K562 (cell line): ENCODE results near the gene BMPER. TPM values are rescaled to one million over a fixed set of nuclear protein-coding genes. Genes with fewer than 3 reads are reported as not detected.

Experiments
- ATAC-seq: fragments of 200-7000 bp; cut with Tn5 transposase; 3 replicates; pipeline ENCODE4 v1.9.1; 2020; ENCODE audit warnings: moderate library complexity
- BruUV-seq: library from RNA; stranded (reverse); fragments of 400-500 nt; replicated peaks from 2 replicates; lab custom pipeline; 2021; lab: Mats Ljungman, UMichigan
- CTCF ChIA-PET: fragments of 300-600 bp; formaldehyde crosslinking; extraction: SDS; loops from one replicate; lab custom pipeline; 2021; ENCODE audit warnings: low intra/inter-chr PET ratio; lab: Yijun Ruan, JAX
- POLR2A ChIA-PET: fragments of 300-600, 350-650 bp; sonication (Branson Sonifier 250); formaldehyde crosslinking; extraction: SDS; loops from one replicate; lab custom pipeline; 2021; ENCODE audit warnings: antibody characterized with exemption, inconsistent platforms; lab: Yijun Ruan, JAX
- DNase-seq, 4 experiments: peaks; one replicate each; pipeline versions ENCODE4 v3.0.0 to v3.0.0-alpha.2; 2011 to 2018; ENCODE audit warnings: low spot score in 3 of 4, mixed read lengths in 3 of 4; ENCODE audit errors: extremely low read depth in 1 of 4
- FAIRE-seq: peaks from 2 replicates; lab custom pipeline; 2011; peaks lifted over from hg19 to GRCh38; lab: Jason Lieb, UNC
- H2AFZ ChIP-seq: 2 replicates; pipeline ENCODE4 v1.6.0; 2011; ENCODE audit warnings: low read depth, low read length, control low read depth, inconsistent platforms
- H3K27ac ChIP-seq: fragments of 200-600 bp; 3 replicates; pipeline ENCODE4 v1.8.0; 2011; ENCODE audit warnings: low read depth, mild to moderate bottlenecking, control low read depth, inconsistent platforms, low read length, moderate library complexity, mixed read lengths; ENCODE audit errors: extremely low read depth
- H3K27me3 ChIP-seq, 2 experiments: fragments of 300-600 bp in 1 of 2; 2 replicates in 1 of 2; 3 replicates in 1 of 2; pipeline versions ENCODE4 v1.6.0 to v1.8.0; 2011; ENCODE audit warnings: inconsistent platforms in 2 of 2, low read length in 2 of 2, mild to moderate bottlenecking in 1 of 2, mixed read lengths in 1 of 2, moderate library complexity in 1 of 2; ENCODE audit not compliant: control insufficient read depth in 2 of 2, insufficient read depth in 2 of 2
- H3K36me3 ChIP-seq: fragments of 300-600 bp; 3 replicates; pipeline ENCODE4 v1.8.0; 2011; ENCODE audit warnings: mild to moderate bottlenecking, low read length, inconsistent platforms; ENCODE audit not compliant: control insufficient read depth, insufficient read depth
- H3K4me1 ChIP-seq, 2 experiments: fragments of 200-600 bp in 1 of 2; replicated peaks in 1 of 2; 2 replicates in 1 of 2; 3 replicates in 1 of 2; pipeline versions ENCODE4 v1.5.1 to v1.8.0; 2011; ENCODE audit warnings: inconsistent platforms in 2 of 2, low read length in 2 of 2, mild to moderate bottlenecking in 1 of 2, mixed read lengths in 1 of 2, moderate library complexity in 1 of 2; ENCODE audit not compliant: control insufficient read depth in 2 of 2, insufficient read depth in 2 of 2
- H3K4me2 ChIP-seq: 2 replicates; pipeline ENCODE4 v1.6.1; 2011; ENCODE audit warnings: low read length, control low read depth, inconsistent platforms, mixed read lengths; ENCODE audit not compliant: insufficient read depth
- H3K4me3 ChIP-seq: fragments of 200-600 bp; sonication (generic), shearing (Covaris generic); 2 replicates; pipeline ENCODE4 v1.5.1; 2016; ENCODE audit warnings: control low read depth, inconsistent platforms
- H3K79me2 ChIP-seq: fragments of 200-600 bp; 3 replicates; pipeline ENCODE4 v1.8.0; 2011; ENCODE audit warnings: low read length, inconsistent platforms; ENCODE audit not compliant: control insufficient read depth, insufficient read depth
- H3K9ac ChIP-seq, 2 experiments: 2 replicates each; pipeline versions ENCODE4 v1.6.0 to v1.6.1; 2011; ENCODE audit warnings: low read depth in 2 of 2, low read length in 2 of 2, control low read depth in 1 of 2, inconsistent platforms in 1 of 2, mild to moderate bottlenecking in 1 of 2, mixed read lengths in 1 of 2; ENCODE audit not compliant: insufficient read depth in 1 of 2
- H3K9me1 ChIP-seq: one replicate; pipeline ENCODE4 v1.6.0; 2011; ENCODE audit warnings: inconsistent platforms, mild to moderate bottlenecking, low read length, moderate library complexity; ENCODE audit not compliant: control insufficient read depth, insufficient read depth
- H3K9me3 ChIP-seq: replicated peaks from 2 replicates; pipeline ENCODE4 v1.5.1; 2011; ENCODE audit warnings: low read depth, low read length, inconsistent platforms; ENCODE audit not compliant: control insufficient read depth, insufficient read depth
- H4K20me1 ChIP-seq: replicated peaks from 2 replicates; pipeline ENCODE4 v1.6.1; 2011; ENCODE audit warnings: low read length, inconsistent platforms, mixed read lengths; ENCODE audit not compliant: control insufficient read depth, insufficient read depth
- ATF7 ChIP-seq: fragments of 450-650 bp; IDR thresholded peaks from 2 replicates; pipeline ENCODE4 v1.7.1; 2014; ENCODE audit warnings: mild to moderate bottlenecking, moderate library complexity
- DACH1 ChIP-seq: fragments of 450-650 bp; IDR thresholded peaks from 2 replicates; pipeline ENCODE4 v1.6.1; 2018; ENCODE audit not compliant: partially characterized antibody
- KDM5B ChIP-seq: fragments of 200-600 bp; sonication (generic); IDR thresholded peaks from 2 replicates; pipeline ENCODE4 v1.6.1; 2012; ENCODE audit warnings: low read depth, mild to moderate bottlenecking, moderate library complexity, low read length, control low read depth, inconsistent platforms; ENCODE audit not compliant: insufficient replicate concordance
- NR3C1 ChIP-seq: sonication (generic); formaldehyde crosslinking; IDR thresholded peaks from 2 replicates; pipeline ENCODE4 v1.8.1; 2022; ENCODE audit warnings: missing genetic modification reagents
- PHB2 ChIP-seq: fragments of 450-650 bp; IDR thresholded peaks from 2 replicates; pipeline ENCODE4 v1.6.1; 2017; ENCODE audit warnings: low read depth
- RBFOX2 ChIP-seq: fragments of 200-400 bp; formaldehyde crosslinking; IDR thresholded peaks from 2 replicates; pipeline ENCODE4 v1.6.1; 2017; ENCODE audit warnings: low read depth, mild to moderate bottlenecking, low read length, moderate library complexity
- SMAD1 ChIP-seq: fragments of 150-350 bp; IDR thresholded peaks from 2 replicates; pipeline ENCODE4 v1.6.1; 2014; ENCODE audit warnings: low read length, low read depth; ENCODE audit not compliant: partially characterized antibody
- SMAD4 ChIP-seq: fragments of 250-450 bp; sonication (Bioruptor Pico); conservative IDR thresholded peaks from 2 replicates; pipeline ENCODE4 v1.8.0; 2021; ENCODE audit warnings: inconsistent platforms, mild to moderate bottlenecking, moderate library complexity
- SRSF1 ChIP-seq: fragments of 200-400 bp; formaldehyde crosslinking; IDR thresholded peaks from 2 replicates; pipeline ENCODE4 v1.6.1; 2017; ENCODE audit warnings: mild to moderate bottlenecking, low read depth, low read length, moderate library complexity
- TAL1 ChIP-seq: fragments of 450-650 bp; IDR thresholded peaks from 2 replicates; pipeline ENCODE4 v1.6.1; 2016; ENCODE audit warnings: mild to moderate bottlenecking
- TEAD4 ChIP-seq, 2 experiments: sonication (generic) in 1 of 2; formaldehyde crosslinking in 1 of 2; IDR thresholded peaks; 2 replicates each; pipeline versions ENCODE4 v1.6.1 to v1.8.0; 2012 to 2022; ENCODE audit warnings: borderline replicate concordance in 1 of 2, inconsistent platforms in 1 of 2, low read length in 1 of 2, mild to moderate bottlenecking in 1 of 2, missing genetic modification reagents in 1 of 2
- ZBTB9 ChIP-seq: fragments of 450-650 bp; formaldehyde crosslinking; IDR thresholded peaks from 2 replicates; pipeline ENCODE4 v1.4.0; 2020; ENCODE audit warnings: mild to moderate bottlenecking, moderate library complexity
- ZNF140 ChIP-seq: fragments of 250-450 bp; sonication (Bioruptor Pico); IDR thresholded peaks from 2 replicates; pipeline ENCODE4 v1.8.0; 2021; ENCODE audit warnings: moderate library complexity, mild to moderate bottlenecking, inconsistent platforms
- ZNF239 ChIP-seq: fragments of 250-450 bp; sonication (Bioruptor Pico); IDR thresholded peaks from 2 replicates; pipeline ENCODE4 v1.4.0; 2020; ENCODE audit warnings: mild to moderate bottlenecking
- ZNF644 ChIP-seq: fragments of 200-800 bp; sonication (Bioruptor generic); IDR thresholded peaks from 2 replicates; pipeline ENCODE4 v1.6.1; 2016; ENCODE audit warnings: low read depth, missing genetic modification characterization, missing compliant biosample characterization
- WGBS: fragments of 100-300 bp; shearing (Covaris generic); methylation state at CpG from one replicate; pipeline ENCODE4 v1.1.6; 2016; ENCODE audit warnings: low coverage, mixed read lengths; ENCODE audit not compliant: insufficient coverage; ENCODE audit errors: missing lambda C conversion rate; 5-methylcytosine and 5-hydroxymethylcytosine counted together
- in situ Hi-C: fragments of 300-500 bp; cut with MboI; formaldehyde crosslinking; loops from 4 replicates; pipeline ENCODE4 v1.15.0; 2018; ENCODE audit warnings: inconsistent platforms, mixed read lengths
- intact Hi-C: fragments of 100-400 bp; cut with micrococcal nuclease; formaldehyde crosslinking; loops from 2 replicates; pipeline ENCODE4 v1.14.2; 2022
- polyA plus RNA-seq, 8 experiments: library from polyadenylated mRNA; depleted of rRNA in 4 of 8; stranded (reverse) in 5 of 8; unstranded in 3 of 8; fragments of >200 nt; fragmentation: Nextera tagmentation in 2 of 8; fragmentation: Illumina TruSeq in 1 of 8; extraction: Ambion mirVana in 2 of 8; extraction: Trizol in 1 of 8; gene quantifications; 2 replicates each; pipeline versions ENCODE4 v1.2.1 to v1.2.3, GENCODE V29; 2011 to 2014; ENCODE audit warnings: inconsistent platforms in 1 of 8, missing spikeins in 1 of 8
- total RNA-seq, 7 experiments: library from RNA; depleted of rRNA in 6 of 7; stranded (reverse); fragments of >200 nt in 6 of 7; fragmentation: Illumina TruSeq in 2 of 7; extraction: Trizol in 2 of 7; gene quantifications; 2 replicates each; pipeline versions ENCODE4 v1.2.1 to v1.2.3, GENCODE V29; 2011 to 2021; ENCODE audit warnings: low replicate concordance in 1 of 7
- TF ChIP-seq, protein P1 (sequence below), 2 experiments: IDR thresholded peaks in 1 of 2; conservative IDR thresholded peaks in 1 of 2; 2 replicates each; pipeline ENCODE4 v1.6.1; 2016; ENCODE audit warnings: low read depth in 2 of 2, mild to moderate bottlenecking in 1 of 2, missing compliant biosample characterization in 1 of 2, missing genetic modification characterization in 1 of 2, moderate library complexity in 1 of 2
- TF ChIP-seq, protein P2 (sequence below): IDR thresholded peaks from 2 replicates; pipeline ENCODE4 v1.6.1; 2012; ENCODE audit warnings: low read depth, low read length, improper control_type of control experiment, borderline replicate concordance

Gene BMPER
- total and polyA plus RNA-seq, 9 of the 15 experiments (the other 6 are each of a cell fraction or from before 2014, with no cell fraction given): not detected

DNA sequence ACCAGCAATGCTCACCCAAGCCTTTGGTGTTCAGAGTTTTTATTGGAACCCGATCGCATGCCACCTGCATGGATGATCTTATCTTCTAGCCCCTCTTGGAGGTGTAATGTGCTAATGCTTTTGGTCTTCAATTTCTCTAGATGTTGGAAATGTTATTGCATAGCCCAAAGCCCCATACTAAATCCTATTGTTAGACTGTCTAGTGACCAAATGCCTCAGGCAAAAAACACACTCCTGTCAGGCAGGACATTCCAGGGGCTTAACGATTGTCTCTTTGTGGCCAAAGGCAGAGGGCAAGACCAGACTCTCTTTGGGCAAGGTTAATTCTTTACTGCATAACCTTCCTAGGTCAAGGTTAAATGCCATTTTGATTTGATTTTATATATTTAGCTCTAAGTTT lies 187.9 kb downstream of the BMPER start:
- Histone ChIP-seq H3K27ac (no peak overlapping the region), H3K9me3 (no peaks in the 10 kb centered on the region), H3K9me1 (no peaks in the 10 kb centered on the region), H4K20me1 (no peaks in the 10 kb centered on the region), H2AFZ (no peak overlapping the region), H3K36me3 (no peaks in the 10 kb centered on the region)
- WGBS: 3% methylated on average over 3 of the region's 3 CpGs
- POLR2A ChIA-PET: no interaction called here
- no TSS peak for BruUV-seq
- TF ChIP-seq KDM5B (no peak), NR3C1 (CRISPR knock-in tag) (no peak), TAL1 (no peak), ZNF644 (tag) (no peak), SMAD4 (no peak), PHB2 (no peak), TEAD4 (IDR thresholded peaks at IDR 0.05; ENCODE audit: low read length) (no peak), TEAD4 (CRISPR knock-in tag; IDR thresholded peaks at IDR 0.05; ENCODE audit: borderline replicate concordance) (no peak), ZNF140 (no peak), SRSF1 (no peak), ZNF239 (CRISPR knock-in tag) (no peak), ZBTB9 (CRISPR knock-in tag) (no peak), RBFOX2 (no peak), ATF7 (no peak), DACH1 (no peak), SMAD1 (no peak)
- TF ChIP-seq, protein P1, sequence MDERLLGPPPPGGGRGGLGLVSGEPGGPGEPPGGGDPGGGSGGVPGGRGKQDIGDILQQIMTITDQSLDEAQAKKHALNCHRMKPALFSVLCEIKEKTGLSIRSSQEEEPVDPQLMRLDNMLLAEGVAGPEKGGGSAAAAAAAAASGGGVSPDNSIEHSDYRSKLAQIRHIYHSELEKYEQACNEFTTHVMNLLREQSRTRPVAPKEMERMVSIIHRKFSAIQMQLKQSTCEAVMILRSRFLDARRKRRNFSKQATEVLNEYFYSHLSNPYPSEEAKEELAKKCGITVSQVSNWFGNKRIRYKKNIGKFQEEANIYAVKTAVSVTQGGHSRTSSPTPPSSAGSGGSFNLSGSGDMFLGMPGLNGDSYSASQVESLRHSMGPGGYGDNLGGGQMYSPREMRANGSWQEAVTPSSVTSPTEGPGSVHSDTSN (CRISPR knock-in tag; IDR thresholded peaks at IDR 0.05; ENCODE audit: low read depth): no peak
- TF ChIP-seq, protein P1 (tag; conservative IDR thresholded peaks at IDR 0.05; ENCODE audit: low read depth): no peak
- TF ChIP-seq, protein P2, sequence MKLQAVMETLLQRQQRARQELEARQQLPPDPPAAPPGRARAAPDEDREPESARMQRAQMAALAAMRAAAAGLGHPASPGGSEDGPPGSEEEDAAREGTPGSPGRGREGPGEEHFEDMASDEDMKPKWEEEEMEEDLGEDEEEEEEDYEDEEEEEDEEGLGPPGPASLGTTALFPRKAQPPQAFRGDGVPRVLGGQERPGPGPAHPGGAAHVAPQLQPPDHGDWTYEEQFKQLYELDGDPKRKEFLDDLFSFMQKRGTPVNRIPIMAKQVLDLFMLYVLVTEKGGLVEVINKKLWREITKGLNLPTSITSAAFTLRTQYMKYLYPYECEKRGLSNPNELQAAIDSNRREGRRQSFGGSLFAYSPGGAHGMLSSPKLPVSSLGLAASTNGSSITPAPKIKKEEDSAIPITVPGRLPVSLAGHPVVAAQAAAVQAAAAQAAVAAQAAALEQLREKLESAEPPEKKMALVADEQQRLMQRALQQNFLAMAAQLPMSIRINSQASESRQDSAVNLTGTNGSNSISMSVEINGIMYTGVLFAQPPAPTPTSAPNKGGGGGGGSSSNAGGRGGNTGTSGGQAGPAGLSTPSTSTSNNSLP: no peak
- TF ChIP-seq, all 486 proteins: peak for 0
- H3K4me3 ChIP-seq: no peak overlapping the region
- H3K9ac ChIP-seq: no peak overlapping the region
- FAIRE-seq: no peak
- DNase-seq: no peak
- H3K4me2 ChIP-seq: no peak overlapping the region
- no peaks in the 10 kb centered on the region for H3K79me2 ChIP-seq
- intact Hi-C loops (no loop called here), in situ Hi-C loops (no loop called here)
- H3K27me3 ChIP-seq: no peaks in the 10 kb centered on the region
- CTCF ChIA-PET: interaction anchor here (0.6 kb wide), 1 partner anchor 478 kb away, joined by 3 read pairs; no protein-coding TSS in a partner anchor
- H3K4me1 ChIP-seq: no peaks in the 10 kb centered on the region
- no peak for ATAC-seq
